GM21529 (cell line): ENCODE results near the gene NPBWR2.

Source experiments
- ATAC-seq: cut with Tn5 transposase; IDR thresholded peaks from one replicate; pipeline ENCODE4 v1.9.1; 2021; ENCODE audit not compliant: unreplicated experiment

The NPBWR2 gene, protein sequence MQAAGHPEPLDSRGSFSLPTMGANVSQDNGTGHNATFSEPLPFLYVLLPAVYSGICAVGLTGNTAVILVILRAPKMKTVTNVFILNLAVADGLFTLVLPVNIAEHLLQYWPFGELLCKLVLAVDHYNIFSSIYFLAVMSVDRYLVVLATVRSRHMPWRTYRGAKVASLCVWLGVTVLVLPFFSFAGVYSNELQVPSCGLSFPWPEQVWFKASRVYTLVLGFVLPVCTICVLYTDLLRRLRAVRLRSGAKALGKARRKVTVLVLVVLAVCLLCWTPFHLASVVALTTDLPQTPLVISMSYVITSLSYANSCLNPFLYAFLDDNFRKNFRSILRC

DNA sequence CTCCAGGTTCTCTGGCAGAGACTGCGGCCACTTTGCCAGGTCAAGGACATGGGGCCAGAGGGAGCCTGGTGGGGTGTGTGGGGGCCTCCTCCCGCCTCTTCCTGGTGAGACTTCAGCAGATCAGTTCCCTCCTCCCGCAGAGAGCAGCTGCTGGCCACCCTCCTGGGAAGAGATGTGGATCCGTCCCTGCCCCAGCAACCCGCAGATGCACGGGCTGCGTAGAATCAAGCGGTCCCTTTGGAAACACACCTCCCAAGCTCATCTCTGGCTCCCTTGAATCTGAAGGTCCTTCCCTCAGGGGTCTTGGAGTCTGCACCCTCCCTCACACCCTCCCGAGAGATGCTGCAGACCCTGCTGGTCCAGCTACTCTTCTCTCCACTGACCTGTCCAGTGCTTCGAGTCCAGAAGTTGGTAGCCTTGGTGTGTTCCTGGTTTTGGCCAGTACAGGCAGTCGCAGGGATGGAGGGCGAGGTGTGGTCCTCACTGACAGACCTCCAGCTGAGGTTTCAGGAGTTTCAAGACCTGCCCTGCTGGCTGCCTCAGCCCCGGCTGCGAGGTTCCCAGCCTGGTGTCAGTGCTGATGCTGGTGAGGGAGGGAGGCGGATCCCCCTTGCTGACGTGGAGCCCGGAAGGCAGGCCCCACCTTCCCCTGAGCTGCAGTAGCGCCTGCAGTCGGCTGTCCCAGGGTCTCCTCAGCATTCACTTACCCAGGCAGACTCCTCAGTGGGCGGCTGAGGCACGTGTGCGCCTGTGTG, at the start of gene NPBWR2:
TSS of gene NPBWR2 (minus strand) at position 585 of the 755 bp plus-strand sequence. CDS start 734 bp downstream, outside the sequence.
- ATAC-seq, result no peak

DNA sequence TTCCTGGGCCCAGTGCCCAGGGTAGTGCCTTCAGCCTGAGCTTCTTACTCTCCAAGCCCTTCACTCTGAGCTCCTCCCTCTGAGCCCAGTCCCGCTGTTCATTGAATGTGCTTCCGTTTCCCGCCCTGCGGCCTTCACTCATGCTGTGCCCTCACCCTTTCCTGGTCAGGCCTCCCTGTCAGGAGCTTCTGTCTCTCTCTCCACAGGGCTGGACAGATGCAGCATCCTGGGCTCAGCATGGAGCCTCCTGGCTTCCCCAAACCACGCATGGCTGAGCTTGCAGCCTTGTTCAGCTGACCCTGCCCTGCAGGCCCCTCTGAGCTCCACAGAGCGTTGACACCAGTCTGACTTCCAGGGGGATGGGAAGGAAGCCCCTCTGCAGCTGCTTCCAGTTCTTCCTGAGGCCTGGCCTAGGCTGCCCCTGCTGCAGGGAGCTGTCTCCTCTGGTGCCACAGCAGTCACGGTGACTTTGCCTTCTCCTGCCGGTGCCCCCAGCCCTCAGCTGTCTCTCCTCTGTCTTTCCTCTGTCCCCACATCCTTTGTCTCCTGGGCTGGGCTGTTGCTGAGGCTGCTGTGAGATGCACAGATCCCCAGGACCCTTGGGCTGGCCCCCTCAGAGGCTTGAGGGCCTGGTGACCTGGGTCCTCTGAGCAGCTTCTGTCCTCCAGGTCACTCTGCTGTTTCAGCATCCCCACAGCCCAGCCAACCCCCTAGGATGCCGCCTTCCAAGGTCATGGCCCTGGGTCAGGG, 48.9 kb upstream of the NPBWR2 start:
- no peak for ATAC-seq

DNA sequence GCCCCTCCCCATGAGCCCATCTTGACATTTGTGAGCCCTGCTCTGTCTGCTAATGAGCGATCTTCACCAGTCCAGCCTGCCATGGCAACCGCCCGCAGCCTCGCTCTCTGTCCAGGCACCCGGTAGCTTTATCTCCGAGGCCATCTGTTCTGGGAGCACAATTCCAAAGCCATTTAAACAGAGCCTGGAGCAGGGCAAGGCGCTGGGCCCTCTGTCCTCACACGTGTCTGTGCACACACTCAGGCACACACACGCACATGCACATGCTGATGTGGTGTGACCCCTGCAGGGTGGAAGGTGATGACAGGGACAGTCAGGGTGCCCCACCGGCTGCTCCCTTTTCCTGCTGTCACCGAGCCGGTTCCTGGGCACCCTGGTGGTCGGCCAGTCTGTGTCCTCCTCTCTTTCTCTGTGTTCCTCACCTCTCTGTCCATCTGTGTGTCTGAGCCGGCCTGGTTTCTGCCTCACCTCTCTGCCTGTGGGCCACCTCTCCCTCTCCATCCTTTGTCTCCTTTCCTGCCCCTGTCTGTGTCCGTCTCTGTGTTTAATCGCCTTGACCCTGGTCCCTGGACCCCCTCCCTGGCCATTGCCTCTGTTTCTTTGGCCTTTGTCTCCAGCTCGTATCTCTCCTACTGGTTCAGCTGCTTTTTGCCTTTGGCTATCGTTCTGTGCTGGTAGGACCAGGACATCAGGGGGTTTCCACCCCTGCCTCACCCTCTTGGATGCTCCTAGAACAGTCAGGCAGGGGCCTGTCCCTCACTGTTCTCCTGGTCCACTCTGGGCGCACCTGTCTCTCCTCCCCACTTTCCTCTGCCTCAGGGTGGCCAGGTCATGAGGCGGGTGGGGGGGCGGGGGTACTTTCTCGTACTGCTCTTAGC, 48.1 kb upstream of the NPBWR2 start:
- no peak for ATAC-seq

DNA sequence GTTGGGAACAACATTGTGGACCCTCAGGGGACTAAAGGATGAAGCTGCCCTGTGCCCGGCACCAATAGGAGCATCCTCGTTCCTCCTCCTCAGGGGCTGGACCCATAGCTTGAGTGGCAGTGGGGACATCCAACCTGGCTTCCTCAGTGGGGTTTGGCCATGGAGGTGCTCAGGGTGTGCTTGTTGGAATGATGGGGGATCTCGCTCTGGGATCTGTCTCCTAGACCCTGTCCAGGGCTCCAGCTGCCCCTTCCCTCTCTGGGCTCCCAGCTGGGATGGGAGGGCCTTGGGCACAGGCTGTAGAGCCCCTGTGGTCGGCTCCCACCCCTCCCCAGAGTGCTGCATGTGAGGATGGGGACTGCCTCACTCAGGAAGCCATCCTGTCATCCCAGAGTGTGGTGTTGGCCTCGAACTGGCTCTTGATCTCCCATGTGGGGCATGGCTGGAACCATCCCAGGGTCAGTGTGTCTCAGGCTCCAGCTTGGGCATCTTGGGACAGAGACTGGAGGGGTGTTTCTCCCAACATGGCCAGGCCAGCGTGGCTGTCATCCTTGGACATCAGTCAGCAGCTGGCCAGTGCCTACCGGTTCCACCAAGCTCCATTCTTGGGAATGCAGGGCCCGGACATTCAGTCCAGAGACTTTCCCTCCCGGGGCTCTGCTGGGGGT, 47.4 kb upstream of the NPBWR2 start:
- no peak for ATAC-seq

DNA sequence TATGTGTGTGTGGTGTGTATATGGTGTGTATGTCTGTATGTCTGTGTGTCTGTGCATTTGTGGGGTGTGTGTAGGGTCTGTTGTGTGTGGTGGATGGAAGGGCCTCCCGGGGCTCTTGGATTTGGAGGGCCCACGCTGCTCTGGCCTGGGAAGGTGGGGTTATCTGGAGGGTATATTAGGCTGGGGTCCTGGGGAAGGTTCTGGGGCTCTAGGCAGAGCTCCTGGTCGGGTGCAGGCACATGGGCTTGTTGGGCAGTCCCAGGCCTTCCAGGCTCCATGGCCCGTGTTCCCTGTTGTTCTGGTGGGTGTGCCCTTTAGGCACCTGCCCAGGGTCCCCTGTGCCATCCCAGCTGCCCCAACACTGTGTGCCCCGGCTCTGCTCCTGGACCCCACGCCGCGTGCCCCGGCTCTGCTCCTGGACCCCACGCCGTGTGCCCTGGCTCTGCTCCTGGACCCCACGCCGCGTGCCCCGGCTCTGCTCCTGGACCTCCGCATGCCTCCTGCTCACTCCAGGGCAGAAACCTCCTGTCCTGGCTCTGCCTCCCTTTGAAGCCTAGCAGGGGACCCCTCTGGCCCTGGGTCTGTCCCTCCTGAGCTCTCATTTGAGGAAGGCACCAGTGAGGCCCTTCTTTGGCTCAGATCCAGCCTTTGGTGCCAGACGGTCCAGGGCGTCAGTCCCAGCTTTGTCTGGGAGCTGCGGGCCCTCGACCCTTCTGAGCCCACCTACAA, 46.7 kb upstream of the NPBWR2 start:
- no peak for ATAC-seq

DNA sequence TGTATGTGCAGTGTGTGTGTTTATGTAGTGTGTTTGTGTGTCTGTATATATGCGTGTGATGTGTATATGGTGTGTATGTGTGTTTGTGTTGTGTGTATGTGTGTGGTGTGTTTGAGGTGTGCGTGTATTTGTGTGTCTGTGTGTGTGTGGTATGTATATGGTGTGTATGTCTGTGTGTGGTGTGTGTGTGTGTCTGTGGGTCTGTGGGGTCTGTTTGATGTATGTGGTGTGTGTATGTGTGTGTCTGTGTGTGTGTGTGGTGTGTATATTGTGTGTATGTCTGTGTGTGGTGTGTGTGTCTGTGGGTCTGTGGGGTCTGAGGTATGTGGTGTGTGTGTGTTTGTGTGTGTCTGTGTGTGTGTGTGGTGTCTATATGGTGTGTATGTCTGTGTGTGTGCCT, 46.0 kb upstream of the NPBWR2 start:
- ATAC-seq, result no peak

DNA sequence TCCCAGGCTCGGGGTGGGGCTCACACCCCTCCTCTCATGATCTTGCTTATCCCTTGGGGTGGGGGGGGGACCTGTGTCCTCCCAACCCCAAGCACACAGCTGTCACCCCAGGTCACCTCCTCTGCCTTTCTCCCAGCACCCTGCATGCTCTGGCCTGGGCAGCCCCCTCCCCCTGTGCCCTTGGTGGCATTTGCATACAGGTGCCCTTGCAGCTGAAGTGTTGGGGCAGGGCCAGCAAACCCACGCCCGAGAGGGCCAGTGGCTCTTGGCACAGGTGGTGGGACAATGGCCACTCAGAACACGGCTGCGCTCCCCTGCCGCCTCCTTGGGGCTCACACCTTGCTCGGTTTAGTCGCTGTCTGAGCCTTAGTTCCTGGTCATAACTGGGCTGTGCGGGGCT, 45.5 kb upstream of the NPBWR2 start:
- ATAC-seq, result no peak

DNA sequence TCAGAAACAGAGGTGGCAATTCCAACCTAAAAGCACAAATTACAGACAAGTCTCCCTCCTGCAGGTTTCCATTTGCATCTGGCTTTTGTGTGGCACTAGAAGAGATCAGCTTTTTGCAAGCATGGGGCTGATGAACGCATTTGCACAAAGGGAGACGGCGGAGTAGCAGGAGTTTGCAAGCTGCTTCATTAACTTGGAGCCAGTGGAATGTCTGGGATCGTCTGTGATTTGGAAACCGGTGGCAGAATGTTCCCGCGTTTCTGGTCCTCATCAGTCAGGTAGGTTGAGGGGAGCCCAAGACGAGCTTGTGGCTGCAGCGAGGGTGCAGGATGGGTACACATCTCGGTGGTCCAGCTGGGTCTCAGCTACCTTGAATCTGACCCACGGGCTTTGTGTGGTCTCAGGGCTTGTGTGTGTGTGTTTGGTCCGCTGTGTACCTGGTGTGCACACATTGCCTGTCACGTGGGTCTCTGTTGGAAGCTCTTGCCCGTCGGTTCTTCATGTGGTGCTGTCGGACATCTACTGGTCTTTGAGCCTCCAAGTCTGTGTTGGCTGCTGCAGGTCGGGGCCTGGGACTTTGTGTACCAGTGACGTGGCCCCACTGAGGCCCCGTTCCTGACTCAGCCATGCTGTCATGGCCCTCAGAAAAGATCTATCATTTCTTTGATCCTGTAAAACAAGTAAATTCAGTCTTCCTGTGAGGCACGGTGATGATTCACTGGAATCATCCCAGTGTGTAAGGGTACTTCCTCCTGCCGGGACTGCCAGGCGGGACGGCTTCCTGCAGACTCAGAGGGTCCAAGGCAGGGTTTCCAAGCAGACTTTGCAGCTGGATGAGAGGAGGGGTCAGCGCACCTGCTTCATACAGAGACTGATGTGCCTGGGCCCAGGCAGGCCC, 44.5 kb upstream of the NPBWR2 start:
- ATAC-seq, result no peak

DNA sequence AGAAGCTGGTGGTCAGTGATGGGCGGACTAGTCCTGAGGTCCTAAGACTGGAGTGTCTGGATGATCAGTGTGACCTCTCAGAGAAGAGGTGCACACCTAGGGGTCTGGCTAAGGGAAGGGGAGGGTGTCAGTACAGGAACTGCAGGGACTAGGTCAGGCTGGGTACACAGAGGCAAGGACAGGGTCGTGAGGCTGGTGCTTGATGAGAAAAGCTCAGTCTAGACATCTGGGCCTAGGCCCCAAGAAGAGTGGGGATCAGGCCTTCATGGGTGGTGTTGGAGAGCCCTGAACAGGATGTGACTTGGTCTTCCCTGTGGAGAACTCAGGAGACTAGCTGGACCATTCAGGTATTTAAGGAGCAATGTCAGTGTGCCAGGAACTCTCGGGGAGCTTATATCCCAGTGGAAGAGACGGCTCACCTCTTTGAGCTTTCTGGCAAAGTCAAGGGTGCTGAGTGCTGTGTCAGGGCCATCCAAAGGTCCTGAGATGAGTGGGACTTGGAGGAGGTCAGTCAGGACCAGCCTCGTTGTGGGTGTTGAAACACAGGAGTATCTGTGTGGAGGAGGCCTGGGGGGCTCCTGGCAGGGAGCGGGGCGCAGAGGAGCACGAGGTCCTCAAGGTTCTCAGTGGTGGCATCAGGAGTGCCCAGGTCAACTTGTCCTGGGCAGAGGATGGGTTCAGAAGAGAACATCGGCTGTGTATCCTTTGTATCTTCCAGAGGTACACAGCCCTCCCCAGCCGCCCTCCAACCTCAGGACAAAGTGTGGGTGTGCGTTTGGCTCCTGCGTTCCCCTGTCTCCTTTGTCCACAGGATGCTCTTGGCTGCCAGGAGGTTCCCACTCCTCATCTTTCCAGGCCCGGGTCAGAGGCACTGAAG, 43.6 kb upstream of the NPBWR2 start:
- ATAC-seq, result no peak

DNA sequence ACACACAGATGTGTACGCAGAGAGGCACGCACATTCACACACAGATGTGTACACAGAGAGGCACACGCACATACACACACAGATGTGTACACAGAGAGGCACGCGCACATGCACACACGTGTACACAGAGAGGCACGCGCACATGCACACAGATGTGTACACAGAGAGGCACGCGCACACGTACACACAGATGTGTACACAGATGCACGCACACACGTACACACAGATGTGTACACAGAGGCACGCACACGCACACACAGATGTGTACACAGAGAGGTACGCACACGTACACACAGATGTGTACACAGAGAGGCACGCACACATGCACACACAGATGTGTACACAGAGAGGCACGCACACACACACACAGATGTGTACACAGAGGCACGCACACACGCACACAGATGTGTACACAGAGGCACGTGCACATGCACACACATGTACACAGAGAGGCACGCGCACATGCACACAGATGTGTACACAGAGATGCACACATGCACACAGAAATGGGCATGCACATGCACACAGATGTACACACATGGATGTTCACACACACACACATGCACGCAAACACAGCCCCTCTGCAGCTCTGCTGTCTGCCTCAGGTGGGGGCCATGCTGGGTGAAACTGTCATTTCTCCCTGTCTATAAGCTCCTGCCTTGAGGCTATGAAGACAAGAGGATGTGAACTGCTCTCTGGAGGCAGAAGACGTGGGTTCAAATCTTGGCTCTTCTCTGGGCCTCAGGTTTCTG, 42.6 kb upstream of the NPBWR2 start:
- no peak for ATAC-seq

DNA sequence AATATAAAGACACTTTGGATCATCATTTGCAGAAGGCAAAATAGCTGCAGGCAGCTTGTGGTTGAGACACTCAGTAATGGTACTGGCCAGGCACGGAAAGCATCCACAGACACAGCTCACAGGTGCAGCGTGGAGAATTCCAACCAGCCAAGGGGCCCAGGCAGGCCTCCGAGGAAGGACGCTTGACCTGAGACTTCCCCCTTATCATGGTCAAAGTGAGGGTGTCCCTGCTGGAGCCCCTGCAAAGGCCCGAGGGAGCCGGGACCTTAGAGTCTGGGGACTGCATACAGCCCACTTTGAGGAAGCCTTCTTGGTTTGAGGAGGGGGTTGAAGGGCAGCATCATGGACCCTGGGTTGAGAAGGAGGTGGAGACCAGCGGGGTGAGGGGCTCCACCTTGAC, 41.8 kb upstream of the NPBWR2 start:
- no peak for ATAC-seq

DNA sequence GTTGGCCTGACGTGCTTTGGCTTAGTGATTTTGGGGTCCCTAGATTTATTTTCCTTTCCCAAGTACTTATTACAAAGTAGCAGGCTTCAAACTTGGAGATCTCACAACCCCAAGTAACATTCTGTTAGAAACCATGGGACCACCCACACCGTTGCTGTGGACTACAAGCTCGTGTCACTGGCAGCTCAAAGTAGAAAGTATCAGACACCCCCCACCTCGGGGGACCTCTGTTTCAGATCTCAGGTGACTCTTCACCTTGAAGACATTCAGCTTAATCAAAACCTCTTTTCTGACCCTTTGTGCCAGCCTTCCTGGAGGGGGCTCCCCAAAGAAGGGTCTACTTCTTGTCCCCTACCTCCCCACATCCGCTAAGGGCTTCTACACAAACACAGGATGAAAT, 41.2 kb upstream of the NPBWR2 start:
- no peak for ATAC-seq

DNA sequence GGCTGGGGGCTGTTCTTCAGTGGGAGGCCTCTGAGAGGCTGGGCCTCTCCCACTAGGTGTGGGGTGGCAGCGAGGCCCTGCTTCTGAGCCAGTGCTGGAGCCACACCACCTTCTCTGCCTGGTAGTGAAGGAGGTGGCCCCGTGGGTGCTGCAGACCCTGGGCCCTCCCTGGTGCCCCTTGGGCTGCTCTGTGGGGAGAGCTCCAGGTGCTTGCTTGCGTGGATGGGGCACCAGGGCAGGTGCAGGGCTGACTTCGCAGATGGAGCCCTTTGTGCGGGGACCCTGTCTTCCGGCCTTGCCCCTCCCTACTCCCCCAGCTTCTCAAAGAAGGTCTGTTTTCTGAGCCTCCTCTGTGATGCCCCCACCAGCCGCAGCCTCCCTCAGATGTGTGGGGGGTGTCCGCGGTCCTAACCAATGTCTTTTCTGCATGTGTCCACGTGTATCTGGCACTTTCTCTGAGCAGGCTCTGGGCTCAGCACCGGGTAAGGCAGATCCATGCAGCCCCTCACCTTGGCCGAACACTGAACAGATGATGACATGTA, 39.6 kb upstream of the NPBWR2 start:
- ATAC-seq, result no peak

DNA sequence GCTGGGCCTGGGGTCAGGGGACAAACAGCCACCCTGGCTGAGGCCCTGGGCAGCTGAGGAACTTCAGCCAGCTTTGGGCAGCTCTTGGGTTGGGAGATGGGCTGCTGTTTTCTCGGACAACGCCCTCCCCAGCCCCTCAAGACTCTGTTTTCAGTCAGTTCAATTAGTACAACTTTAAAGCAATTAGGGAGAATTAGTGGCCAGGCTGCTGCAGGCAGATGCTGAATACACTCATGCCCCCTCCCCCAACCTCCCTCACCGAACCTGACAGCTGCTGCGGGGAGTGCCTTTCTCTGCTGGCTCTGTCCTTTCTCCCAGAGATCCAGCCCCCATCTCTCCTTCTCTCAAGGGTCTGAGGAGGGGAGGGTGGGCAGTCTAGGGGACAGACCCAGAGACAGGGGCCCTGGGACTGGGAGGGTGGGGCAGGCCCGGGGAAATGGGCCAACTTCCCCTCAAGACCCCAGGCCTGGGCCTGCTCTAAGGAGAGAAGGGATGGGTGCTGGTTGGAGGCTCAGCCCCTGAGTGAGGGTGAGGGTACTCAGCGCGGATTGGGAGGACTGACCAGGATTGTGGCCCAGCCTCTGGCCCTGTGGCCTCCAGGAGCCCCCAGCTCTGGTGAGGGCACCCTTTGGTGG, 39.1 kb upstream of the NPBWR2 start:
- no peak for ATAC-seq

DNA sequence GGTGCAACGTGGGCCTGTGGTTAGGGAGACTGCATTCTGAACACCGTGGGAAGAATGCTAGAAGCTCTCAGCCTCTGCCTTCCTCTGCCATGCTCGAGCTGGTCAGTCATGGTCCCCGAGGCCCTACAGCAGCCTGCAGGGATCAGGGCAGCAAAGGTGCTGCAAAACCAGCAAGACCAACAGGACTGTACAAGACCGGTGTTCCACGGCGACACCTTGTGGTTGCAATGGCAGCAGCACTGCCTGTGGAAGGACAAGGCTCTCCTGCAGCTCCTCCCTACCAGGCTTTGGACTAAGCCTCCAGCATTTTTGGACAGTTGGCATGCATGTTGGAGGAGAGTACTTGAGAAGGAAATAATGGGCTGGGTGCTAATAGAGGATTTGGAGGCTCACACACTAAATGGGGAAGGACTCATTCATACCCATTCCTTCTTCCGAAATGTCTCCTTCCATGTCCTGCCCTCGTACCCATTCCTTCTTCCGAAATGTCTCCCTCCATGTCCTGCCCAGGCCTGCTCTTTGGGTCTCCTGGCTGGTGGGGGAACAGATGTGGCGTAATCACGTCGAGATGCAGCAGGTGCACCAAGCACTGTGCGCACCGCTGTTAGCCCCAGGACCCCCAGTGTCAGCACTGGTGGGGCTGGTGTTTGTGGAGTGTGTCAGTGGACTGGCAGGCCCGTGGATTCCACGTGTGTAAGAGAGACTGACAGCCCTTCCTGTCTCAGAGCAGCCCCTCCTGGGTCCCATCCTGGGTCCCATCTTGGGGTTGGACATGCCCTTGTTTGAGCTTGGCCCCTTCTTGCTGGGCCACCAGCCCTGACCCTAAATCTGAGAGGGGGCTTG, 38.3 kb upstream of the NPBWR2 start:
- ATAC-seq, result no peak
